Smooth muscle cell of the brain vasculature (primary cell): ENCODE data around the gene HOXB4.

ENCODE experiments used
- DNase-seq: peaks from one replicate; pipeline ENCODE4 v3.0.0-alpha.2; 2012; ENCODE audit warnings: low read depth, low spot score

The HOXB4 gene

DNA sequence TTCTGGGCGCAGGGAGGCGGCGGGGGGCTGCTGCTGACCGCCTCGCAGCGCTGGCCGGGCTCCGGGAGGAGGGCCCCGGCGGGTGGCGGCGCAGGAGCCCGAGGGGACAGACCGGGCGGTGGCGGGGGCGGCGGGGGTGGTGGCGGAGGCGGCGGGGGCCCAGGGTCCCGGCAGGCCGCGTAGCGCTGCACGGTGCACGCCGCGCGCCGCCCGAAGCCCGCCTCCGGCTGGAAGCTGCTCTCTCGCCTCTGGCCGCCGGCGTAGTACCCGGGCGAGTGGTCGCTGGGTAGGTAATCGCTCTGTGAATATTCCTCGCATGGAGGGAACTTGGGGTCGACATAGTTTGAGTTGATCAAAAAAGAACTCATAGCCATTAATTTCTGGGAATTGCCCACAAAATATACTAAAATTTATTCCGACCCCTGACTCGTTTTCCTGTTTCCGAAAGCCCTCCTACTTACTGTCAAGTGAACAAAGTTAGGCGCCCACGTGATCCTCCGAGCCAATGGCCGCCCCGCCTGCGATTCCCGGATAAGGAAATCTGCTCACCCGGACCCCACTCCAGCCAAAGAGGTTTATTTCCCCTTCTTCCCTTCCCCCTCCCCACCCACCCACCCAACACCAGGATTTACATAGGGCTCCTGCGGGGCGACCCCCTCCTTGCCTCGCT is at the start of gene HOXB4:
TSS of gene HOXB4 (minus strand) at position 405 of the 670 bp plus-strand sequence. CDS start at position 374, 31 bp downstream.
- no peak for DNase-seq

DNA sequence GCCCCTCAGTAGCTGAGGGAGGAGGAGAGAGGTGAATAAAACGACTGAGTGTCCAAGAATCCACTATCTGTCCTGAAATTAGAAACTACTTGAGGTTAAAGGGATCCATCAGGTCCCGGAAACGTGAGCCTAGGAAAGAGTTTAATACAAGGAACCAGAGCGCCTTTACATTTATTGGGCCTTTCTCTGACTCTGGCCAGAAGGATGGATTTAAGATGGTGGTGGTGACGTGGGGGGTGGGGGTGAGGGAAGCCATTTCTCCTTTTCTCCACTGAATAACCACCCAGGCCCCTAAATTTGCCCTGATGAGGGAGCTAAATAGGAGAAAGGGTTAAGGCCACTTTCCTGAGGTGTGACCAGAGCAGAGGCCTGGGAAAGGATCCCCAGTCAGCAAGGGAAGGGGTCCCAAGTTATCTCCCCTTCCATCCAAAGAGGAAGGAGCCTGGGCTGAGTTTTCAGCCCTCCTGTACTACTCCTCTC is 49.0 kb upstream of the HOXB4 start:
- no peak for DNase-seq

DNA sequence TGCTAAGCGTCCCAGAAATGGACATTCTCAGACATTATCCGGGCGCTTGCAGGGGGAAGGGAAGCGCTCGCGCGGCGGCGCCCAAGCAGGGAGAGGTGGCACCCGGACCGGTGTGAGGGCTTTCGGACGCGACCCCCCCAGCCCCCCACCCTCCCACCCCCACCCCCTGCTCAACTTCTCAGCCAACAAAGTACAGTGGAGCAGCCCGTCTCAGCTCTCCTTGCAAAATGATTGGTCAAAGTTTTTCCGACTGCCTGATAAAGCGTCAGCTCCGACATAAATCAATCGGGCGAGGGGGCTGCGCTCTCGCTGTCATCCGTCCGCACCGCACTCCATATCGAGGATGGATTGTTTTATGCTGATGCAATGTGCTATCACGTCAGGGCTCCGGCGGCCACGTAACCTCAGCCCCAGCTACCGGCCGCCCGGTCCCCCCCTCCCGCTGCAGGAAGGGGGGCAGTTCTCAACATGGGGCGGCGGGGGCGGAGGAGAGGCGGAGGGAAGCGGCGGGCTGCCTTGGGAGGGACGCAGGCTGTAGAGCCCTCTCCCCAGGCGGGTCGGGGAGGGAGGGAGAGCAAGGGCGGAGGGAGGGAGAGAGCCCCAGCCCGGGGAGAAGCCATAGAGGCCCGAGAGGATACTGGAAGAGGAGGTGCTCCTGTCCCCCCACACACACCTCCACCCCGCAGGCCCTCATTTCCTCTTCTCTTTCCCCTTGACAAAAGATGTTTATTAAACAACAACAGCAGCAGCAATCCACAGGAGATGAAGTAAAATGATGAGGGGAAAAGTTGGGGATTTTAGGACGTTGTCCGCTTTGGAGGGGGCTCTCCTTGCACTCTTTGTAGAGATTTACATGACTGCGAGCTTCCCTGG is 48.3 kb upstream of the HOXB4 start, which contains the start of gene HOXB9:
TSS of gene HOXB9 (minus strand) at position 114 of the 873 bp plus-strand sequence. CDS start at position 25, 89 bp downstream.
- no peak for DNase-seq

DNA sequence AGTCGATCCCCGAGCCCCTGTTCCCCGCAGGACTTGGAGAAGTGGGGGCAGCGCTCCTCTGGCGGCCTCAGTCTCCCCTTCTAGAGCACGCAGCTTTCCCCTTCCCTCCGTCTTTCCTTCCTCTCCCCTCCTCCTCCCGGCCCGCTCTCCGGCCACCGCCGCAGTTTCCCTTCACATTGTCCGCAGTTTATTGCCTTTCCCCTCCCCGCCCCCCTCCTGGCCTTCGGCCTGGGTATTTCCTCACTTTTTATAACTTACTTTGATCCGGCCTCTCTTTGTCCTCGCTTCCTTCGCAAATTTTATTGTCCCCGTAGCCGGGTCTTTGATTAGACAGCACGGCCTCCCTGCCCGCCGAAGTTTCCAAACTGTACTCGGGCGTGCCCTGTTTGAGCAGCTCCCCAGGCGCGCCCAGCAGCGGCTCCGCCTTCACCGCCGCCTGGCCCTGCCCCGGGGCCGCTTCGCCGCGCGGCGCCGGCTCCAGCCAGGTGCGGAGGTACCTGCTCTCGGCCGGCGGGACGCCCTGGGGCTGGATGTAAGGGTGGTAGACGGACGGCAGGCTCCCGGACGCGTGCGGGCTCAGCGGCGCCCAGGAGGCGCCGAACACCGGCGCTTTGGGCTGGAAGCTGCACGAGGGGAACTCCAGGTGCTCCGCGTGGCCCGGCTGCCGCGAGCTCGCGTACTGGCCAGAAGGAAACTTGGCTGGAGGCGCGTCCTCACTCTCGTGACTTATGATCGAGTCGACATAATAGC is 47.5 kb upstream of the HOXB4 start:
- no peak for DNase-seq

DNA sequence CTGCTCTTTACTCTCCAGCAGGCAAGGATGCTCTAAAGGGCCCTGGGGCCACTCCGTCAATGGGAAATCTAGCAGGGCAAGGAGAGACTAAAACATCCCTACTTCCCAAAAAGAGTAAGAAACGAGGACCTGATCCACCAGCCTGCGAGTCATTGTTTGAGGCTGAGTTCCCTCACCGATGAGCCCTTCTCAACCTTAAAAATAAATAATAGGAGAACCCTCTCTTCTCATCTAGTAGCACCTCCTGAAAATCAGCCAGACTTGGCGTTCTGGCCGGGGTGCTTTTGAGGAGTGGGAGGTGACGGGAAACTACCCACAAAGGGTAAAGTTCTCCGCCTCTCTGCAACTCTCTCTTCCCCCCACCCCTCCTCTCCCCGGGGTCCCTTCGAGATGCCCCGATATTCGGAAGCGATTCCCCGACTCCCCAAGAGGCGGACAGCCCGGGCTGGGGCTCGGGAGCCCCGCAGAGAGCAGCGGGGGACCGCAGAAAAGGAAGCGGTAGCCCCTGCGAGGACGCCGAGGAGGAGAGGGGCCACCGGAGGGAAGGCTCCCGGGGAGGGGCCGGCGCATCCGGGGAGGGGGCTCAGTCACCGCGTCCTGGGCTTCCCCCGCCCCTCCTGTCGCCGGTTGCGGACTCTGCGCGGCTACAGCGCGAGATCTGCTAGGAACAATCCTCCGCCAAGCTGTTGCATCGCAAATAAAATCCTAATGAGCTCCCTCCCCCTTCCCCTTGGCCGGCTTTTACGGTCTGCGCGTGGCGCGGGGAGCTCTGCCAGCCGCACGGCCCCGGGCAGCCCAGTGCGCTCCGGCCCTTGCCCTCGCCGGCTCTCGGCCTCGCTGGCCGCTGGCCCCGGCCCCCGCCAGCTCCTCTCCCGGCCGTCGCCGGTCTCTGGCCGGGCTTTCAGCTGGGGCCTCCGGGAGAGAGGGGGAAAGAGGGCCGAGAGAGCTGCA is 46.7 kb upstream of the HOXB4 start:
- DNase-seq: no peak

DNA sequence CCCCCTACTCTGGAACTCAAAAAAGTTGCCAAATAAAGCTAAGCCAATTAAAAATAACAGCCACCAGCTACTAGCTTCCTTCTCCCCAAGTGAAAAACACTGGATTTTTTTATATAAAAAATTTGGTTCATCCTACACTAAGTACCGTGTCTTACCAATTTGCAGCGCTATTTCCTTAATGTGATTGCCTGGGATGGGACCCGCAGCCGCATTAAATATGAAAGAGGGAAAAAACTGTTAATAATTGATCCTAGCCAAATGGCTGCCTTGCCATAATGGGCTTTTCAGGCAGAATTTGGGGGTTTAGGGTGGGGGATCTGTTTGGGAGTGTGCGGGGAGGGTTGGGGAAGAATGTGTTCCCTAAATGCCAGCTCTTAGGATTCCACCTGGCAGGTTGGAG is 46.0 kb upstream of the HOXB4 start:
- DNase-seq: no peak

DNA sequence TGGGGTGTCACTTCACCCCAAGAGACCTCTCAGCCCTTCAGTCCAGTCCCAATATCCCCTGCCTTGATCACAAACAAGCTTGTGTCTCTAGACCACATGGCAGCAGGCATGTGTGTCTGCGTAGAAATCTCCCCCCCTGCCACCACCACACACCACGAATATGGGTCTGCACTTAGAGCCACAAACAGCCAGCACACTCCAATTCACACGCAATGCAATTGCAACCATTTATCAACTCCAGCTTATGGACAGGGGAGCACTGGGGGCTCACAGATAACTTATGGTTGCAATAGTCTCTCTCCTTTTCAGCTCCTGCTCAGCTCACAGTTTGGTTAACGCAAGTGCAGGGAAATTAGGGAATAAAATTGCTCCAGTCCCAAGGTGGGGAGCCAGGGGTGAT is 45.4 kb upstream of the HOXB4 start:
- no peak for DNase-seq

DNA sequence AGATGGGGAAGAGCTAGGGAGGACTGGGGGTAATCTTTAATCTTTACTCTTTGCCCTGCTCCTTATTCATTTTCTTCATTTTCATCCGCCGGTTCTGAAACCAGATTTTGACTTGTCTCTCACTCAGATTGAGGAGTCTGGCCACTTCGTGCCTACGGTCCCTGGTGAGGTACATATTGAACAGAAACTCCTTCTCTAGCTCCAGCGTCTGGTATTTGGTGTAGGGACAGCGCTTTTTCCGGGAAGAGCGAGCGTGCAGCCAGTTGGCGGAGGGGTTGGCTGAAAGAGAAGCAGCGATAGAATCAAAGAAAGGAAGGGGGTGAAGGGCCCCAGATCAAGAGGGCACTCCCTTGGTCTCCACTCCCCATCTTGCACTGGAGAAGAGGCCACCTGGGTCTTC is 44.7 kb upstream of the HOXB4 start:
- DNase-seq: no peak

DNA sequence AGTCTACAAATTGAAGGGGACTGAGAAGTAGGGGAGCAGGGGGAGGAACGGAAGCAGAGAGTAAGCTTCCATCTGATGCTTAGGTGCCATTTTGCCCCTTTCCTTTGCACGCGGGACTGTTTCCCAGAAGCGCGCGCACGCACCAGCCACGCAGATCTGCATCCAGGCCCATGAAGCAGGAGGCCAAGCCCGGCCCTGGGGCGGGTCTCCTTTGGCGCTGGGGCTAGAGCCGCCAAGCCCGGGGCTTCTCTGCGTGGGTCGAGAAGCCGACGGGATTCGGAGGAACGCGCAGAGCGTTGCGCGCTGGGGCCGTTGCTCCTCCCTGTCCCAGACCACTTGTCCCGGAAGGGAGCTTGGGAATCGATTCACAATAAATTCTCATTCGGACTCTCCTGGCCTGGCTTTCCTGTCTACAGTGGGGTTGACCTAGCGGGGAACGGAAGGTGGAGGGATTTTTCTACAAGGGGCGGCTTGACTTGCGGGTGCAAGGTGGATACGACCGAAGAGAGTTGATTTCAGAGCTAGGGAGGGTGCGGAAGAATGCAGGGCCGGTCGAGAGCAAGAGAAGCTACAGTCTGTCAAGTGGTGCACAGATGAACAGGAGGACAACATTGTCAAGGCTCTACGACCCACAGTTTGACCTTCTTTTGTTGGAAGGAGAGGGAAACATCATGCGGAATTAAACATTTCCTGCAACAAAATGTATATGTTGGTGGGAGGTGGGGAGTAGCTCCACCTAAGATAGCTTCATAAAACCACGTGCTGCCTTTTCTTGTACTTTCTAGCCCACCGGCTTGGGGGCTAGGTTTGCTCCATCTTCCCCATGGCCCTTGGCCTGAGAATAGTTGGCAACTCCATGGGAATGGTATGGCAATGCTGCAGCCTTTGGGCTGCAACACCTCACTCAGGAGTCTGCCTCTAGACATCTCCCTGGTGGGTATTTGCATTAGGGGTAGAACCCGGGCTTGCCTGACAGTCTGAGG is 43.6 kb upstream of the HOXB4 start:
- no peak for DNase-seq

DNA sequence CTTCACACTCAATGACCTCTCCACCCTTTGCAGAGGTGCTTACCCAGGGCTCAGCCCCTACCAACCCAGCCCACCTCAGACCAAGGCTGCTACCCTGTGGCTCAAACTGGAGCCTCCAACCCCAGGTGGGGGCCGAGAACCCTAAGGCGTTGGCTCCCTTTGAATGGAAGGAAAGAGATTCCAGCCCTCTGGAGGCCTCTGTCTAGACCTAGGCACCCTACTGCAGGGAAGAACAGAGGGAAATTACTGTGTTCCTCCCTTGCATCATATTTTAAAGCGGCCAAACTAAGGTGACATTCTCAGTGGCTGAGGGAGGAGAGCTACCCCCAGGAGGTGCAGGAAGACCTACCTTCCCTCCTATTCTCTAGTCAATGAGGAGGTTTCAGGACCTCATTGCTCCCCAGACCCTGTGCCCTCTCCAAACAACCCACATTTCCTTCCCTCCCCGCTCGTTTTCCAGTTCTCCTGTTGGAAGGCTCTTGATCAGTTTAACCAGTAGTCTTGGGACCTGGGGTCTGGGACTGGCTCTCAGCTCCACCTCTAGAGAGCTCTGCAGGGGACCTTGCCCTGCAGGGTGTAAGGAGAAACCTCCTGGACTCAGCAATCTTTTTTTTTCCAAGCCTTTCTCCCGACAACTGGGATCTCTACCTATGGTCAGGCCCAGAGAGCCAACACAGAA is 42.5 kb upstream of the HOXB4 start:
- DNase-seq: no peak

DNA sequence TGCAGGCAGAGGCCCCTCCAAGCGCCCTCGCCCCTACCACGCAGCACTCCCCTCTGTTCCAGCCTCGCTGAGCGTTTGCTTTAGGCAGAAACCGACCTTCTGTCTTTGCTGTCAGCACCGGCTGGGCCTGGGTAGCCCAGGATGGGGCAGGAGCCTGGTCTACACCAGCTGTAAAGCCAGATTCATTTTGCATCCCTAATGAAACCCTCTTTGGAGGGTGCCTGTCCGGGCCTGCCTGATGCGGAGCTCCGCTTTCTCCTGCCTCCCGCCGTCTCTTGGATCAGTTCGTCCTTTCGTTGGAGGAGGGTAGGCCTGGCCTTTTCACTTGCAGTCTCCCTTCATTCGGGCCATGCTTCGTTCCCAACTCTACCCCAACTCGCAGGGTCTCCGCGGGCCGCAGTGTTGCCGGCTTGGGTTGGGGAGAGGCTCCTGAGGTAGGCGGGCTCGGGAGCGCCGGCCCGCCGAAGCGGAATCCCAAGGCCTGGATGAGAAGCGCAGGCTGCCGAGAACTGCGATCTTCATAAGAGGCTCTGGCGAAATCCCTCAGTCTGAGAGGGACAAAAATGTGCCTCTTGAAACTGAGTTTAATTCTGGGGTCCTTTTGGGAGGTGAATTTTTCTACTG is 41.8 kb upstream of the HOXB4 start:
- no peak for DNase-seq

DNA sequence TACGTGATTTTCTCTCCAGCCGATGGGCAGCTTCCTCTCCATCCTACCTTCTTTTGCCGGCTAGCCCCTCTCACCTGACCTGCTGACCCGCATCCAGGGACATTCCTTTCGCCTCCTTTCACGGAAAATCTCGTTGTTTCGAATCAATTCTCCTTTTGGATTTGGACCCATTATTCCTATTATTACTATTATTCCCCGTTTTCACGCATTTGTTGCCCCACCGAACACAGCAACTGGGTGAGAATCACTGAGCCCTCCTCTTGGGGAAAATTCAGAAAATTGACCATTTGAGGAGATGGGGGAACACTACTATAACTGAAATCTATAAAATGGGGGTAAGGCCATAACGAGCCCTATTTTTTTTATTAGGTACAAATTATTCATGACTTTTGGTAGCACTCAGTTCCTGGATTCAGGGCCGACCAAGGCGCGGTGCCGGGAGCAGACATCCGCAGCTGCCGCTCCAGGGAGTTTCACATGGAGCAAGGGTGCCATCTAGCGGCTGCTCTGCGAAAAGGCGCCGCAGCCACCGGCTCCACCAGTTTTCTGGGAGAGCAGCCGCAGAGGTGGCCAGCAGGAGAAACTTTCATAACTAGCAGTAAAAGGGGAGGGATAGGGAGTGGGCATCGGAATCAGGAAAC is 40.2 kb upstream of the HOXB4 start:
- peak; percentile 28 for DNase-seq

DNA sequence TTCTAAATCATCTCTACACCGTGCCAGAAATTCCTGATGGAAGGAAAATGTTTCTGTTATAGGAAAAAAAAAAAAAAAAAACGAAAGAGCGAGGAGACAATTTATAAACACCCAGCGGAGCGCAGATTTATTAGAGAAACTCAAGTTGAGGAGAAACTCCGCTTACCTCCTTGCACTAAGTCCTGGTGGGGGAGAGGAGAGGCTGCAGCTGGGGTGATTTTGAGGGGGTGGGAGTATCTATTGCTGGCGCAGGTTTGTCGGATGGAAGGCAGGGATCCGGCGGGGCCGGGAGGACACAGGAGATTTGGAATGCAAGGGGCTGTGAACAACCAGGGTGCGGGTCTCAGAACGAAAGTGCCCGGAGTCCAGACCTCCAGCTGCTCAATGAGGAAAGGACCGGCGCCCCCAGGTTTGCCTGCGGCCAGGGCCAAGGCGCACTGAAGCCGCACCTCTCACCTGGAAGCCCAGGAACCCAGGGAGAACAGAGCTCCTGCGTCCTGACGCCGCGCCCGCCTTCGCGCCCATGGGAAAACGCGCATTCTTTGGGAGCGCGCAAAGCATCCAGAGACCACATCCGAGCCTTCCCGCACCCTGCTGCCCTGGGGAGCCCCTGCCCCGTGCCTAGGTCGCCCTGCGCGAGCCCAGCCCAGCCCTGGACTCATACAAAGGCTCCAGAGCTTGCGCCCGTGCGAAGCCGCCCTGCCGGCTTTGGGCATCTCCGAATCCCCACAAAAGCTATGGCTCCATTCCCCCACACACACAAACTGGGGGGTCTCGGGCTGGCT is 39.5 kb upstream of the HOXB4 start:
- no peak for DNase-seq

DNA sequence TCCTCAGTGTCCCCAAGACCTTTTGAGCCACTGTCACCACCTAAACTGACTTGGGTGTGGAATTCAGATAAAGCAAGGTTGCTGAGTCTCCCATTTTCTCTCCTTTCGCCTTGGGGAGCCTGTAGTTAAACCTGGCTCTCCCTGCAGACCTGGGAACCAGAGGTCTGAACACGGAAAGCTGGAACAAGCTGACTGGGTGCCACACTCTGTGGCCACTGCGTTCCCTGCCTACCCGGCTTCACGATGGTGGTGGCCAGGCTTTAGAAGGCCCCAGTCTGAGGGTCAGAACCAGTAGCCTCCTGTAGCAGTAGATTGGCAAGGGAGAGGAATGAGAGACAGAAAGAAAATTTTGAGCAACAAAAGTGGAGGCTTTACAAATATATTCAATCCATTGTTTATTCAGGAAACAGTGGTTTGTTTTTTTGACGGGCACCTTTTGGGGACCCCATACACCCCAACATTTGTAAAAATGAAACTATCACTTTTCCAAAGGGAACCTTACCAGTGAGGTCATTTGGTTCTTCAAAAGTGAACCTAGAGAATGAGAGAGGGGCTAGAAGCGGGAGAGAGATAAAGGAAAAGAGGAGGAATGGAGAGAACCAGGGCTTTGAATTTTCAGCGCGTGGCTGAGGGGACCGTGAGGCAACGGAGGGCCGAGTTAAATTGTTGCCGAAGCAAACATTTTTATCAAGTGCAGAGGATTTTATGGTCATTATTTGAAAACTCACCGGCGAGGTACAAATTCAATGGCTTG is 38.7 kb upstream of the HOXB4 start:
- no peak for DNase-seq

DNA sequence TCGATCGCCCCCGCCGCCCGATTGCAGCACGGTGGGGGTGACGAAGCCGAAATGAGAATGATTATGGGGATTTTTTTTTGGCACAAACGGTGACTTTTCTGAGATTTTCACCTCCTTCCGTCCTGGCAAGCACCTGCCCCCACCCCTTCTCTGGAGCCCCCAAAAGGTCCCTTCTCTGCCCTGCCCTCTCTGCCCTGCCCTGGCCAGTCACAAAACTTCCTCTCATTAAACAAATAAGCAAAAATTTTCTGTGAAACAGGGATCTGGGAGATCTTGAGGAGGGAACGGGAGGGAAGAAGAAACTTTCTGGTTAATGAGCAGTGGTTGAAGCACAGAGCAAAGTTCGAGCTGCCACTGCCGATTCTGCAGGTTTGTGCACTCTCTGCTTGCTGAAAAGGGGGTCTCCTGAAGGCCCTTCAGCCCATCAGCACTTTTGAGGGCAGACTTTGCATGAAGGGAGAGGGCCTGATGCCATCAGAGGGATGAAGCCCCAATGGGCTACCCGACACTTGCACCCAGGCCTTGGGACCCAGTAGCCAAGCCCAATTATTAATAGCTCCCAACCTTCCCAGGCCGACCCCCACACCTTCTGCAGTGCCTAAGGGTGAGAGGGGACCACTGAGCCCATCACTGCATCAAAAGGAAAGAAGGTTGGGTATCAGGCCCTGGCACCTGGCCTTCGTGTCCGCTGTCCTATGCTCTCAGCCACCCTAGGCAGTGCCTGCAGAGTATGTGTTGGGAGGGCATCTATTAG is 38.0 kb upstream of the HOXB4 start:
- DNase-seq: no peak
